HL-60 (cell line): ENCODE data around the gene EFS.
A peak's percentile ranks its signal among the peaks of the same experiment; 100 is the strongest.

ENCODE experiments used
- GABPA ChIP-seq: IDR thresholded peaks from 2 replicates; pipeline ENCODE4 v1.6.1; 2012; ENCODE audit warnings: low read depth
- POLR2AphosphoS5 ChIP-seq: IDR thresholded peaks from 2 replicates; pipeline ENCODE4 v1.6.1; 2012; ENCODE audit warnings: low read depth
- REST ChIP-seq: IDR thresholded peaks from 2 replicates; pipeline ENCODE4 v1.6.1; 2012; ENCODE audit warnings: low read depth; ENCODE audit not compliant: insufficient replicate concordance
- TF ChIP-seq, protein P1 (sequence below): IDR thresholded peaks from one replicate; pipeline ENCODE4 v1.5.1; 2011; ENCODE audit warnings: low read length, control low read depth, inconsistent platforms; ENCODE audit not compliant: insufficient read depth

DNA sequence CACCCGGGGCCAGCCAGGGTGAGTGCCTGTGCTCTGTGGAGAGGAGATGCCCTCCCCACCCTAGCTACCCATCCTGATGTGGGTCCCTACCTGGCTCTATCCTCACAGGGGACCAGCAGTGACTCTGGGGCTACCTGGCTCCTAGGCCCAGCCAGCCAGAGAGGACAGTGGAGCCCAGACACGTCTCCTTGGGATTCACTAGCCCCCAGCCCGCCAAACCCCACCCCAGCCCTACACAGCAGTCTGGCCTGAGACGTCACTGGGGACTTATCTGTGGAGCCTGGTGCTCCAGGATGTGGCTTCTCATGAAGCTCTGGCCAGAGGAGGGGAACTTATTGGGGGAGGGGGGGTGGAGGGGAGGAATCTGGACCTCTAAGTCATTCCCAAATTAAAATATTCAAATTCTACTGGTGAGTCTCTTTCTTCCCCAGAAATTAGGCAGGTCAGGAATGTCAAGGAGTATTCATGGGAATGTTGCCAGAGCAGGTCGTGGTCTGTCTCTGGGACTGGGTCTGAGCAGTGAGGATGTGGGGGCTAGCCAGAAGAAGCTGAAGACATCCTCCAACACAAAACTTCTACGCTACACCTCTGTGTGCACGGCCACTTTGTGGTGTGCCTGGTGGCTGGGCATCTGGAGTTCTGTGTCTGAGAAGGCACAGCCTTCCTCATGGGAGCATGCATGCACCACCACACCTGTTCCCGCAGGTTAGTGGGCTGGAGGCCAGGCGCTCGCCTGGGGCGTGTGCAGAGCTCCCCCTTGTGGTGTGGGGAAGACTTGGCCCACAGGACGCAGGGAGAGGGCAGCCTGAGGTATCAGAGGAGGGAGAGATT is 14.6 kb upstream of the EFS start:
- TF ChIP-seq, protein P1, sequence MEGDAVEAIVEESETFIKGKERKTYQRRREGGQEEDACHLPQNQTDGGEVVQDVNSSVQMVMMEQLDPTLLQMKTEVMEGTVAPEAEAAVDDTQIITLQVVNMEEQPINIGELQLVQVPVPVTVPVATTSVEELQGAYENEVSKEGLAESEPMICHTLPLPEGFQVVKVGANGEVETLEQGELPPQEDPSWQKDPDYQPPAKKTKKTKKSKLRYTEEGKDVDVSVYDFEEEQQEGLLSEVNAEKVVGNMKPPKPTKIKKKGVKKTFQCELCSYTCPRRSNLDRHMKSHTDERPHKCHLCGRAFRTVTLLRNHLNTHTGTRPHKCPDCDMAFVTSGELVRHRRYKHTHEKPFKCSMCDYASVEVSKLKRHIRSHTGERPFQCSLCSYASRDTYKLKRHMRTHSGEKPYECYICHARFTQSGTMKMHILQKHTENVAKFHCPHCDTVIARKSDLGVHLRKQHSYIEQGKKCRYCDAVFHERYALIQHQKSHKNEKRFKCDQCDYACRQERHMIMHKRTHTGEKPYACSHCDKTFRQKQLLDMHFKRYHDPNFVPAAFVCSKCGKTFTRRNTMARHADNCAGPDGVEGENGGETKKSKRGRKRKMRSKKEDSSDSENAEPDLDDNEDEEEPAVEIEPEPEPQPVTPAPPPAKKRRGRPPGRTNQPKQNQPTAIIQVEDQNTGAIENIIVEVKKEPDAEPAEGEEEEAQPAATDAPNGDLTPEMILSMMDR: peak; percentile 97
- TF ChIP-seq REST: no peak
- TF ChIP-seq POLR2AphosphoS5: no peak
- no peak for TF ChIP-seq GABPA
